Measurements from ENCODE around the gene TRUB1.
"Not testable (repeated sequence)": the region's sequence is repeated elsewhere in the genome, so short reads cannot be mapped to it uniquely, and the experiment has no call there.

The TRUB1 gene

GRCh38 chr10:114928818-114929217 lies 9.2 kb upstream of the TRUB1 start:
- Histone ChIP-seq H3K36me3 (no peaks in the 10 kb centered on the region), H3K27me3 (no peaks in the 10 kb centered on the region), H3K4me1 (peaks cover 10% of the 10 kb centered on the region), H3K9me3 (no peaks in the 10 kb centered on the region; the same call in 1 of the 2 replicates), H3K4me3 (ENCODE audit: low read depth, low read length) (no peak overlapping the region)
- no peak for TF ChIP-seq CTCF (IDR thresholded peaks at IDR 0.05; ENCODE audit: low read depth, low read length)
- DNase-seq, result no peak

DNA sequence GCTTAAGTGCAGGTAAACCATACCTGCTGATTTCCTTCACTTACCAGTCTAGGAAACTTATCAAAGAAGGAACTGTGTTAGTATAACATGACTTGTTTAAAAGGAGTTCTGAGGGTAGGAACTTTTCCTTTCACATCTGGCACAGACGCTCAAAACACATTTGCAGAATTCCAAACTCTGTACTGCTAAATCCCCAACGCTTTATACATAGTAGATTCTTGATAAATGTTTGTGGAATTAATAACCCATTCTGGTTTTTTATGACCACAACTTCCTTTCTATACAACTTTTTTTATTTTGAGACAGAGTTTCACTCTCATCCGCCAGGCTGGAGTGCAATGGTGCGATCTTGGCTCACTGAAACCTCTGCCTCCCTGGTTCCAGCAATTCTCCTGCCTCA lies 7.7 kb upstream of the TRUB1 start:
- Histone ChIP-seq H3K4me3 (ENCODE audit: low read depth, low read length) (no peak overlapping the region), H3K9me3 (no peaks in the 10 kb centered on the region; the same call in 1 of the 2 replicates), H3K4me1 (peaks cover 7% of the 10 kb centered on the region), H3K36me3 (no peaks in the 10 kb centered on the region), H3K27me3 (no peaks in the 10 kb centered on the region)
- no peak for TF ChIP-seq CTCF (IDR thresholded peaks at IDR 0.05; ENCODE audit: low read depth, low read length)
- DNase-seq, result no peak

DNA sequence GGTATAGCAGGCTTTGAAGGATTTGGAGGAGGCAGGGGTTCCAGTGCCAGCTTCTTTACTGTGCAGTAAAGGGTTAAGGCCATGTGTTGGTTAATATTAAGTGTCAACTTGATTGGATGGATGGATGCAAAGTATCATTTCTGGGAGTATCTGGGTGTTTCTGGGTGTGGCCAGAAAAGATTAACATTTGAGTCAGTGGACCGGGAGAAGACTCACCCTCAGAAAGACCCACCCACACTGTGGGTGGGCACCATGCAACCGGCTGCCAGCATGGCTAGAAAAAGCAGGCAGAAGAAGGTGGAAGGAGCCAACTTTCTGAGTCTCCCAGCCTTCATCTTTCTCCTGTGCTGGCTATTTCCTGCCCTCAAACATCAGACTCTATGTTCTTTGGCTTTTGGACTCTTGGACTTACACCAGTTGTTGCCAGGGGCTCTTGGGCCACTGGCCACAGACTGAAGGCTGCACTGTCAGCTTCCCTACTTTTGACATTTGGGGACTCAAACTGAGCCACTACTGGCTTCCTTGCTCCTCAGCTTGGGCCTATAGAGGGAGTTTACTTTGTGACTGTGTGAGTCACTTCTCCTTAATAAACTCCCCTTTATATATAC lies 6.8 kb upstream of the TRUB1 start:
- Histone ChIP-seq H3K9me3 (no peaks in the 10 kb centered on the region; the same call in 1 of the 2 replicates), H3K4me1 (peaks cover 4% of the 10 kb centered on the region), H3K36me3 (no peaks in the 10 kb centered on the region), H3K27me3 (no peaks in the 10 kb centered on the region), H3K4me3 (ENCODE audit: low read depth, low read length) (no peak overlapping the region)
- DNase-seq, result no peak
- TF ChIP-seq CTCF (IDR thresholded peaks at IDR 0.05; ENCODE audit: low read depth, low read length), result no peak

- Histone ChIP-seq H3K36me3 (no peaks in the 10 kb centered on the region), H3K9me3 (no peaks in the 10 kb centered on the region; the same call in 1 of the 2 replicates), H3K27me3 (no peaks in the 10 kb centered on the region), H3K4me3 (ENCODE audit: low read depth, low read length) (no peak overlapping the region), H3K4me1 (no peaks in the 10 kb centered on the region; the same call in 1 of the 2 replicates)
- no peak for DNase-seq
- TF ChIP-seq CTCF (IDR thresholded peaks at IDR 0.05; ENCODE audit: low read depth, low read length), result no peak
These were observed 5.8 kb upstream of the TRUB1 start for GRCh38 chr10:114932225-114932624.

- Histone ChIP-seq H3K27me3 (no peaks in the 10 kb centered on the region), H3K36me3 (no peaks in the 10 kb centered on the region), H3K4me1 (no peaks in the 10 kb centered on the region; the same call in 1 of the 2 replicates), H3K4me3 (ENCODE audit: low read depth, low read length) (no peak overlapping the region), H3K9me3 (no peaks in the 10 kb centered on the region; the same call in 1 of the 2 replicates)
- DNase-seq, result no peak
- no peak for TF ChIP-seq CTCF (IDR thresholded peaks at IDR 0.05; ENCODE audit: low read depth, low read length)
These were observed 5.0 kb upstream of the TRUB1 start for GRCh38 chr10:114932945-114933344.

DNA sequence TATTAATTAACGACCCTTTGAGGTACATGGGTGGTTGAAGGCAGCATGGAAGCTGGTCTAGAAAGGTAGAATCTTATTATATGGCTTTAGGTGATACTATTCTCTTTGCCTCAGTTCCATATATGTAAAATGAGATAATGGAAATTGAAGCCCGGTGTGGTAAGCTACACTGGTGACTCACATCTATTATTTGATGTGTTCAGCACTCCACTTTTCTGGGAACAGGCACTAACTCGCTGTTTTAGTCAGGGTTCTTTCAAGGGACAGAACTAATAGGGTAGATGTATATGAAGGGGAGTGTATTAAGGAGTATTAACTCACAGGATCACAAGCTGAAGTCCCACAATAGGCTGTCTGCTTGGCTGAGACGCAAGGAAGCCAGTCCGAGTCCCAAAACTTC lies 4.4 kb upstream of the TRUB1 start:
- H3K36me3 ChIP-seq, result no peaks in the 10 kb centered on the region
- no peaks in the 10 kb centered on the region for H3K27me3 ChIP-seq
- no peak for DNase-seq
- no peaks in the 10 kb centered on the region; the same call in 1 of the 2 replicates for H3K9me3 ChIP-seq
- no peaks in the 10 kb centered on the region; the same call in 1 of the 2 replicates for H3K4me1 ChIP-seq
- no peak for TF ChIP-seq CTCF (IDR thresholded peaks at IDR 0.05; ENCODE audit: low read depth, low read length)
- no peak overlapping the region for H3K4me3 ChIP-seq (ENCODE audit: low read depth, low read length)

GRCh38 chr10:114933995-114934394 lies 4.0 kb upstream of the TRUB1 start:
- H3K27me3 ChIP-seq; H3K36me3 ChIP-seq; H3K4me3 ChIP-seq (ENCODE audit: low read depth, low read length); DNase-seq; H3K4me1 ChIP-seq; H3K9me3 ChIP-seq: not testable (repeated sequence)

Data from BE2C (cell line).